Epithelial cell of proximal tubule (primary cell): ENCODE measurements around the gene TOP2B. TPM values are rescaled to one million over a fixed set of nuclear protein-coding genes. Genes with fewer than 3 reads are reported as not detected.

Experiments used
- DNase-seq: peaks from one replicate; pipeline ENCODE4 v3.0.0-alpha.2; 2011; ENCODE audit warnings: low read depth
- H3K4me3 ChIP-seq: 2 replicates; pipeline ENCODE4 v1.5.1; 2011; ENCODE audit warnings: low read depth, mild to moderate bottlenecking, low read length
- total RNA-seq: library from RNA; depleted of rRNA; stranded (reverse); fragments of >200 nt; gene quantifications from 2 replicates; pipeline ENCODE4 v1.2.3, GENCODE V29; 2015
- TF ChIP-seq, protein P1 (sequence below): conservative IDR thresholded peaks from 2 replicates; pipeline ENCODE4 v1.5.1; 2012; ENCODE audit warnings: low read depth, mild to moderate bottlenecking, low read length

Gene TOP2B
- total RNA-seq, 1 donor from 2014 or later, result 81.2 TPM

DNA sequence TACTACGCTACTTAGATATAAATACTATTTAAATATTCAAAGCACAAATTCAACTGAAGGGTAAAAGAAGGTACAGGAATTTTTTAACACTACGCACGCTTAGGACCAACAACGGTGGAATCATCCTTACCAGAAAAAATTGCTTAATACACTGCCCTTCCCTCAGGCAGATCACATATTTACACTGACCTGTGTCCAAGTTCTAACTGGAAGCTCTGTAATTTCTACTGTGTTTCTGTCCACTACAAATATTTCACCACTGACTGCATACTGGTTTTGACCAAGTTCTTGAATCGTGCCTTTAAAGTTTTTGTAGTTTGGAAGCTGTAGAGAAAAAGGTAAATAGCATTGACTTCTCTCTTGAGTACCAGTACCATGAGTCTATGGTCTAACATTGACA lies 44.2 kb downstream of the TOP2B start:
- TF ChIP-seq, protein P1, sequence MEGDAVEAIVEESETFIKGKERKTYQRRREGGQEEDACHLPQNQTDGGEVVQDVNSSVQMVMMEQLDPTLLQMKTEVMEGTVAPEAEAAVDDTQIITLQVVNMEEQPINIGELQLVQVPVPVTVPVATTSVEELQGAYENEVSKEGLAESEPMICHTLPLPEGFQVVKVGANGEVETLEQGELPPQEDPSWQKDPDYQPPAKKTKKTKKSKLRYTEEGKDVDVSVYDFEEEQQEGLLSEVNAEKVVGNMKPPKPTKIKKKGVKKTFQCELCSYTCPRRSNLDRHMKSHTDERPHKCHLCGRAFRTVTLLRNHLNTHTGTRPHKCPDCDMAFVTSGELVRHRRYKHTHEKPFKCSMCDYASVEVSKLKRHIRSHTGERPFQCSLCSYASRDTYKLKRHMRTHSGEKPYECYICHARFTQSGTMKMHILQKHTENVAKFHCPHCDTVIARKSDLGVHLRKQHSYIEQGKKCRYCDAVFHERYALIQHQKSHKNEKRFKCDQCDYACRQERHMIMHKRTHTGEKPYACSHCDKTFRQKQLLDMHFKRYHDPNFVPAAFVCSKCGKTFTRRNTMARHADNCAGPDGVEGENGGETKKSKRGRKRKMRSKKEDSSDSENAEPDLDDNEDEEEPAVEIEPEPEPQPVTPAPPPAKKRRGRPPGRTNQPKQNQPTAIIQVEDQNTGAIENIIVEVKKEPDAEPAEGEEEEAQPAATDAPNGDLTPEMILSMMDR, result no peak
- DNase-seq, result no peak

GRCh38 chr3:25619382-25619781 lies 45.3 kb downstream of the TOP2B start:
- TF ChIP-seq, protein P1, result no peak
- H3K4me3 ChIP-seq, result no peak overlapping the region
- no peak for DNase-seq

More for the DNA sequence above, 44.2 kb downstream of the TOP2B start:
- no peak overlapping the region for H3K4me3 ChIP-seq

- TF ChIP-seq, protein P1, result no peak
- H3K4me3 ChIP-seq, result no peak overlapping the region
- DNase-seq, result no peak
Observed at GRCh38 chr3:25618028-25618427, 46.7 kb downstream of the TOP2B start.

GRCh38 chr3:25611193-25611592 lies 53.5 kb downstream of the TOP2B start:
- TF ChIP-seq, protein P1, result no peak
- no peak overlapping the region for H3K4me3 ChIP-seq
- DNase-seq, result no peak

- TF ChIP-seq, protein P1, result no peak
- DNase-seq, result no peak
- H3K4me3 ChIP-seq, result no peak overlapping the region
Observed at GRCh38 chr3:25610779-25611178, 53.9 kb downstream of the TOP2B start.

DNA sequence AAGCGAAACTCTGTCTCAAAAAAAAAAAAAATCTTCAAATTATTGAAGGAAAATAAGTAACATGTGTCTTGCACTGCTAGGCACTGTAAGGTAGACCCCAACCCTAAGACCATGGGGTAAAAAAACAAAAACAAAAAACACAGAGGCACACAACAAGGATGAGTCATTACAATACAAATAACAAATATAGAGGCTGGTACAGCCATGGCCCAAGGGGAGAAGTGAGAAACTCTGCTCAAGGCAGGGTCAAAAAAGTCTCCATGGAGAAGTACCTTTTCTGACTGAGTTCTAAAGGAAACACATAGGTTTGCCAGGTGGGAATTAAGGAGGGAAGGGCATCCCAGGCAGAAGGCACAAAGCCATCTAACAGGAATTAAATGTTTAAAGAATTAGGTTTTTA lies 54.5 kb downstream of the TOP2B start:
- no peak for DNase-seq
- TF ChIP-seq, protein P1, result no peak
- no peak overlapping the region for H3K4me3 ChIP-seq

DNA sequence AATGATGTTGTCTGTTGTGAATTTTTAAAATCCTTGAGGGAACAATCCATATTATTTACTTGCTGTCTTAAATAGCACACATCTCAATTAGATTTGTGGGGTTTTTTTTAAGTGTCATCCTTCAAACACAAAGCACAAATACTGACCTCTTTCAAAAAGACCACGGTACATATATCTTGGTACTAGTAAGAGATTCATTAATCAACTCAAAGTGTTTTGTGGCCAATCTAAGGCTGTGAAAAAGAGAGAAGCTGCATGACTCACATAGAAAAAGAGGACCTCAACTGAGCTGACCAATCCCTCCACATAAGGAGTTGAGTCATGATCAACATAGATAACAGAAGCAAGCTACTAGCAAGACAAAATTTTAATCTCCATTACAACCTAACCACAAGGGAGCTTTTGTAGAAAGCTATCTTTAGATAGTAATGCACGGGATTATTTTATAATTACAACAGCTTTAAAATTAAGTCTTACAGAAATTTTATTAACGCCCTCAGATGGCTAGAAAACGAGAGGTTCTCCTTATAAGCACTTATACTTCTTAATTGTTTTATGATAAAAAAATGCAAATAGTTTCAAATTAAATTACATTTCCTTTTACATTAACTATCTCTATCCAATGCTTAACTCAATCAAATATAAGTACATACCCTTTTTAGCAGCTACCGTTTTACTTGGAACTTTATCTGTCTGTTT lies 60.5 kb downstream of the TOP2B start:
- no peak overlapping the region for H3K4me3 ChIP-seq
- DNase-seq, result no peak
- TF ChIP-seq, protein P1, result no peak
